GM18873 (cell line): ENCODE measurements around the gene HES3.

Source experiments
- ATAC-seq: cut with Tn5 transposase; IDR thresholded peaks from one replicate; pipeline ENCODE4 v1.9.1; 2021; ENCODE audit warnings: mild to moderate bottlenecking, moderate library complexity, moderate number of reproducible peaks; ENCODE audit not compliant: unreplicated experiment, low FRiP score

HES3 gene

GRCh38 chr1:6243993-6244392, at the start of gene HES3:
HES3 (plus strand) TSS chr1:6244179; CDS start chr1:6244366, 187 bp downstream.
- no peak for ATAC-seq

- ATAC-seq, result no peak
These were observed 46.1 kb upstream of the HES3 start for GRCh38 chr1:6197746-6198427.

GRCh38 chr1:6198646-6199297, 45.2 kb upstream of the HES3 start:
- ATAC-seq, result peak; percentile 11

GRCh38 chr1:6199298-6200187, 44.4 kb upstream of the HES3 start, which contains the start of gene RPL22:
RPL22 (minus strand) TSS chr1:6199595; CDS start chr1:6199573, 22 bp downstream.
- peak; percentile 86 for ATAC-seq

- no peak for ATAC-seq
These were observed 43.7 kb upstream of the HES3 start for GRCh38 chr1:6200188-6200809.

- no peak for ATAC-seq
These were observed 41.7 kb upstream of the HES3 start for GRCh38 chr1:6202256-6202655.

- no peak for ATAC-seq
These were observed 38.0 kb upstream of the HES3 start, which contains the start of gene RNF207 for GRCh38 chr1:6205849-6206519. RNF207 (plus strand) TSS chr1:6206119; CDS start chr1:6206536, 417 bp downstream.

GRCh38 chr1:6206520-6206855, 37.5 kb upstream of the HES3 start:
- no peak for ATAC-seq

GRCh38 chr1:6207075-6207885, 36.7 kb upstream of the HES3 start:
- ATAC-seq, result no peak

- no peak for ATAC-seq
These were observed 36.1 kb upstream of the HES3 start for GRCh38 chr1:6207921-6208320.

GRCh38 chr1:6208723-6209660, 35.0 kb upstream of the HES3 start:
- no peak for ATAC-seq

GRCh38 chr1:6209661-6210580, 34.1 kb upstream of the HES3 start:
- no peak for ATAC-seq

- no peak for ATAC-seq
These were observed 33.2 kb upstream of the HES3 start for GRCh38 chr1:6210591-6211355.

- ATAC-seq, result no peak
These were observed 32.2 kb upstream of the HES3 start for GRCh38 chr1:6211731-6212130.

- ATAC-seq, result no peak
These were observed 31.6 kb upstream of the HES3 start for GRCh38 chr1:6212193-6212959.
